Epithelial cell of proximal tubule (primary cell): ENCODE measurements around the gene LRRTM3. TPM values are rescaled to one million over a fixed set of nuclear protein-coding genes. Genes with fewer than 3 reads are reported as not detected.

Experiments
- DNase-seq: peaks from one replicate; pipeline ENCODE4 v3.0.0-alpha.2; 2011; ENCODE audit warnings: low read depth
- H3K4me3 ChIP-seq: 2 replicates; pipeline ENCODE4 v1.5.1; 2011; ENCODE audit warnings: low read depth, mild to moderate bottlenecking, low read length
- total RNA-seq: library from RNA; depleted of rRNA; stranded (reverse); fragments of >200 nt; gene quantifications from 2 replicates; pipeline ENCODE4 v1.2.3, GENCODE V29; 2015
- TF ChIP-seq, protein P1 (sequence below): conservative IDR thresholded peaks from 2 replicates; pipeline ENCODE4 v1.5.1; 2012; ENCODE audit warnings: low read depth, mild to moderate bottlenecking, low read length

Gene LRRTM3
- total RNA-seq, 1 donor from 2014 or later = 0.06 TPM

DNA sequence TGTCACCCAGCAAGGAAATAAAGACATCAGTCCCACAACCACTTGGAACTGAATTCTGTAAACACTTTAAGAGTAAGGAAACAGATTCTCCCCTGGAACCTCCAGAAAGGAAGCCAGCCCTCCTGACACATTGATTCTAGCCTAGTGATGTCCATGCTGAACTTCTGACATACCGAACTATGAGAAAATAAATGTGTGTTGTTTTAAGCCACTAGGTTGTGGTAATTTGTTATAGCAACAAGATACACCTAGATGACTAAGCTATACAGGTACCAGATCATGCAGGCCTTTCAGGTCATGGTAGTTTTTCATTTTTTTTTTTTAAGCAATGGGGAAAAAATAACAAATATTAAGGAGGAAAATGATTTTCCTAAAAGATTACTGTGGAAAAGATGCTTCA, 37.6 kb upstream of the LRRTM3 start:
- DNase-seq = no peak
- no peak overlapping the region for H3K4me3 ChIP-seq
- TF ChIP-seq, protein P1, sequence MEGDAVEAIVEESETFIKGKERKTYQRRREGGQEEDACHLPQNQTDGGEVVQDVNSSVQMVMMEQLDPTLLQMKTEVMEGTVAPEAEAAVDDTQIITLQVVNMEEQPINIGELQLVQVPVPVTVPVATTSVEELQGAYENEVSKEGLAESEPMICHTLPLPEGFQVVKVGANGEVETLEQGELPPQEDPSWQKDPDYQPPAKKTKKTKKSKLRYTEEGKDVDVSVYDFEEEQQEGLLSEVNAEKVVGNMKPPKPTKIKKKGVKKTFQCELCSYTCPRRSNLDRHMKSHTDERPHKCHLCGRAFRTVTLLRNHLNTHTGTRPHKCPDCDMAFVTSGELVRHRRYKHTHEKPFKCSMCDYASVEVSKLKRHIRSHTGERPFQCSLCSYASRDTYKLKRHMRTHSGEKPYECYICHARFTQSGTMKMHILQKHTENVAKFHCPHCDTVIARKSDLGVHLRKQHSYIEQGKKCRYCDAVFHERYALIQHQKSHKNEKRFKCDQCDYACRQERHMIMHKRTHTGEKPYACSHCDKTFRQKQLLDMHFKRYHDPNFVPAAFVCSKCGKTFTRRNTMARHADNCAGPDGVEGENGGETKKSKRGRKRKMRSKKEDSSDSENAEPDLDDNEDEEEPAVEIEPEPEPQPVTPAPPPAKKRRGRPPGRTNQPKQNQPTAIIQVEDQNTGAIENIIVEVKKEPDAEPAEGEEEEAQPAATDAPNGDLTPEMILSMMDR = no peak

DNA sequence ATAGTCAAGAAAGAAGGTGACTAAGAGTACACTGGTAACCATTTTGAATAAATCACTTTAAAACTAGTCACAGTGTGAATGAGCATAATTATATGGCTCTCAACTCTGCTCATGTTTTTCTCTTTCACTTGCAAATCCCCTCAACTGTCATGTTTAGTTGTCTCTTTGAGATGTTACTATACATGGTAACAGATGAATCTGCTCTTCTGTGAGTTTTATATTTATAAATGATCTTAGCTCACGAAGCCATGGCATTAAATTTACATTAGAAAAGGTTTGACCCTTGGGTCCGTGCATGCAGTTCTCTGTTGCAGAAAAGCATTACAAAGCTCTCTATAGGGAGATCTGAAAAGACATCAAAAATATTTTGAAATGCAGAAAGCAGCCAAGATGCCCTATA, 33.0 kb upstream of the LRRTM3 start:
- DNase-seq = no peak
- TF ChIP-seq, protein P1 = no peak
- H3K4me3 ChIP-seq = no peak overlapping the region

DNA sequence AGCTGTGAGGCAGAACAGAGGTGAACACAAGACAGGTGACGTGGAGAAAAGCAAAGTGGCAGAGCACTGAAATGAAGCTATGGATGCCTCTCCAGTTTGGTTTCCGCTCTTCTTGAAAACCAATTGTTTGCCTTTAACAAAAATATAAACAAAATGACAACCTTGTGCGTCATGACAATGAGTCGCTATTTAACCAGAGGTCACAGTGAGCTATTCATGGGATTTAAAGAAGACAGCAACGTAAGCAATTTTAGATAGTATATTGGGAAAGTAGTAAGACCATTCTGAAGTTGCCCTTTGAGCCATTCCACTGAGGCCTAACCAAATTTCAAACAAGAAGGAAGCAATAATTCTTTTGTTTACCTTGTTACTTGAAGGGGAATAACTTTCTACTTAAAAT, 15.2 kb upstream of the LRRTM3 start:
- TF ChIP-seq, protein P1 = no peak
- no peak for DNase-seq
- no peak overlapping the region for H3K4me3 ChIP-seq

DNA sequence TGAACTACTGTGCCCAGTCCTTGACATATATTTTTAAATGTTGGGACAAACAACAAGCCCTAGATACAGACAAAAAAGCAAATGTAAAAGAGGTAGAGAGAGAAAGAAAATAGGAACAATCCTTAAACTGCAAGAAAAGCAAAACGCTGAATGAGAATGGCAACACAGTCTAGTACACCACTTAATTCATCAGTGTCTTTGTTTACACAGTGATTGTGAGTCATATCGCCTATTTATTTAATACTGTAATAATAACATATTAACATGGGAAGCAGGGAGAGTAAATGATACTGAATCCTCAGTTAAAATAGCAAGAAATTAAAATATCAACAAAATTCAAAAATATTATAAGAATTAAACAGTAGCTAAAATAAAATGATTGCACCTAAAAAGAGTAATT, 9.8 kb upstream of the LRRTM3 start:
- TF ChIP-seq, protein P1 = no peak
- no peak overlapping the region for H3K4me3 ChIP-seq
- no peak for DNase-seq

DNA sequence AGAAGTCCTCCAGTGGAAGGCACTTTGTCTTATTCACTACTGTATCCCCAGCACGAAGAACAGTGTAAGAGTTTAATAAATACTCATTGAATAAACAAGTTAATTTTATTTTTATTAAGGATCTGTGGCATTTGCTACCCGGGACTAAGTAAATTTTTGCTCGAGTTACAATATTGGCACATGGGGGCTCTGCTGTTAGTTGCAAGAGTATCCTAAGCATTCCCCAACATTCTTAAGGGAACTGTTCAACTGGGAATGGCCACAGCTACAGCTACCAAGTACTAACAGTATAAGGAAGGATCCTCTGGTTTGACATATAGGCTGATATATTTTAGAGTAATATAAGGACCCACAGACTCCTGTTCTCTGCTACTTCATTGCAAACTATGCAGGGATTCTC, 8.7 kb upstream of the LRRTM3 start:
- no peak overlapping the region for H3K4me3 ChIP-seq
- TF ChIP-seq, protein P1 = peak; percentile 38
- no peak for DNase-seq

DNA sequence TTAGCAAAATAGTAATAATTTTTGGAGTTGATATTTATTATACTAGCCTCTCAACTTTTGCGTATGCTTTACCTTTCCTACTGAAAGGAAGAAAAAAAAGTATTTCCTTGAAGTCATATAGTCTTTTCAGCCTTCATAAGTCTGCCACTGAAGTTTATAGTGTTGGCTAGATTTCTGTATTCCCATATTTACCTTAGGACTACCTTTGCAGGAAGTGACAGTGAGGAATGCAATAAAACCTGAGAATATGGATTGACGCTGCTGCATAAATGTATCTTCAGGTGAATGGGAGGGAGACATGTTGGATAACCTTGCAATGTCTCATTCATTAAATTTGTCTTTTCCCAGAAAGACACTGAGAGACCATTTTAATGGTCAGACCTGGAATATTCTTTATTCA, 6.6 kb upstream of the LRRTM3 start:
- TF ChIP-seq, protein P1 = no peak
- no peak overlapping the region for H3K4me3 ChIP-seq
- DNase-seq = no peak

DNA sequence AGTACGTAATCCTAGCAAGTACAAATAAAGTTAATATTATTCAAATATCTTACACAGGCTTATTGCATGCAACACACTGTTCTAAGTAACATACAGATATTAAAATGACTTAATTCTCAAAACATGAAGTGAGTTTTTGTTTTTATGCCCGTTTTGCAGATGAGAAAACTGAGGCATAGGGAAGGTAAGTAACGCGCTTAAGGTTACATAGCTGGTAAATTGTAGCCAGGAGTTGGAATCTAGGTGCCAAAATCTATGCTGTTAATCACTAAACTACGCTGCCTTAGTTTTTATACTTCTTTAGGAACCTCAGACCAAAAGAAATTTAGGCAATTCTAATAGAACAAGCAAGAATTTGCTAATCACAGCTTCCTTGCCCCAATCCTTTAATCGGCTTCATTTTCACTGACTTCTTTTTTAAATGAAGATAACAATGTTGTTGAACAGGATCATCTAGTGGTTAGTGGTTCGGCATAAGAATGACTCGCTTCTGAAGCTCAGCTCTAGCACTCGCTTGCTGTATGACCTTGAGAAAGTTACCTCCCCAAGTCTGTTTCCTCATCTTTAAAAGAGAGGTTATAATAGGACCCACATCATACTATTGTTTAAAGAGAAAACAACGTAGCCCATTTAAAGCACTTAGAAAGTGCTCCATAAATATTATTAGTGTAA, 1.0 kb upstream of the LRRTM3 start:
- no peak overlapping the region for H3K4me3 ChIP-seq
- TF ChIP-seq, protein P1 = no peak
- no peak for DNase-seq
